ENCODE measurements around the gene NTSR1.

NTSR1 gene

GRCh38 chr20:62726716-62727583 lies 18.3 kb downstream of the NTSR1 start:
- DNase-seq (ENCODE audit: low spot score) = no peak

GRCh38 chr20:62727584-62728027 lies 19.0 kb downstream of the NTSR1 start:
- DNase-seq (ENCODE audit: low spot score) = no peak

GRCh38 chr20:62728028-62728780 lies 19.6 kb downstream of the NTSR1 start:
- DNase-seq (ENCODE audit: low spot score) = no peak

GRCh38 chr20:62728781-62729300 lies 20.2 kb downstream of the NTSR1 start:
- no peak for DNase-seq (ENCODE audit: low spot score)

GRCh38 chr20:62730481-62730880 lies 21.8 kb downstream of the NTSR1 start:
- DNase-seq (ENCODE audit: low spot score) = no peak

GRCh38 chr20:62732031-62732760 lies 23.6 kb downstream of the NTSR1 start:
- no peak for DNase-seq (ENCODE audit: low spot score)

- DNase-seq (ENCODE audit: low spot score) = no peak
These were observed 24.3 kb downstream of the NTSR1 start for GRCh38 chr20:62732842-62733525.

- DNase-seq (ENCODE audit: low spot score) = no peak
These were observed 24.8 kb downstream of the NTSR1 start for GRCh38 chr20:62733526-62733842.

GRCh38 chr20:62733891-62734290 lies 25.3 kb downstream of the NTSR1 start:
- DNase-seq (ENCODE audit: low spot score) = no peak

GRCh38 chr20:62734326-62734725 lies 25.7 kb downstream of the NTSR1 start:
- DNase-seq (ENCODE audit: low spot score) = no peak

GRCh38 chr20:62734881-62735280 lies 26.2 kb downstream of the NTSR1 start:
- no peak for DNase-seq (ENCODE audit: low spot score)

- DNase-seq (ENCODE audit: low spot score) = no peak
These were observed 26.7 kb downstream of the NTSR1 start for GRCh38 chr20:62735331-62735821.

GRCh38 chr20:62736026-62736406 lies 27.4 kb downstream of the NTSR1 start:
- no peak for DNase-seq (ENCODE audit: low spot score)

GRCh38 chr20:62736407-62737071 lies 27.9 kb downstream of the NTSR1 start:
- no peak for DNase-seq (ENCODE audit: low spot score)

GRCh38 chr20:62737271-62737811 lies 28.7 kb downstream of the NTSR1 start:
- DNase-seq (ENCODE audit: low spot score) = no peak

GRCh38 chr20:62738025-62738881 lies 29.6 kb downstream of the NTSR1 start:
- no peak for DNase-seq (ENCODE audit: low spot score)

- no peak for DNase-seq (ENCODE audit: low spot score)
These were observed 30.4 kb downstream of the NTSR1 start for GRCh38 chr20:62739067-62739466.

GRCh38 chr20:62739581-62740285 lies 31.1 kb downstream of the NTSR1 start:
- no peak for DNase-seq (ENCODE audit: low spot score)
